ENCODE measurements around the gene GNB1.

GRCh38 chr1:1907098-1907736 lies 16.3 kb upstream of the GNB1 start:
- TF ChIP-seq CTCF (IDR thresholded peaks at IDR 0.05) (no peak), POLR2A (IDR thresholded peaks at IDR 0.05) (no peak)

All from testis (tissue), 2 donors.